ENCODE measurements around the gene SF3B6. TPM values are rescaled to one million over a fixed set of nuclear protein-coding genes. Genes with fewer than 3 reads are reported as not detected.

Gene SF3B6
- total and polyA plus RNA-seq, 2 experiments from 2014 or later = 88.5 to 238 TPM

DNA sequence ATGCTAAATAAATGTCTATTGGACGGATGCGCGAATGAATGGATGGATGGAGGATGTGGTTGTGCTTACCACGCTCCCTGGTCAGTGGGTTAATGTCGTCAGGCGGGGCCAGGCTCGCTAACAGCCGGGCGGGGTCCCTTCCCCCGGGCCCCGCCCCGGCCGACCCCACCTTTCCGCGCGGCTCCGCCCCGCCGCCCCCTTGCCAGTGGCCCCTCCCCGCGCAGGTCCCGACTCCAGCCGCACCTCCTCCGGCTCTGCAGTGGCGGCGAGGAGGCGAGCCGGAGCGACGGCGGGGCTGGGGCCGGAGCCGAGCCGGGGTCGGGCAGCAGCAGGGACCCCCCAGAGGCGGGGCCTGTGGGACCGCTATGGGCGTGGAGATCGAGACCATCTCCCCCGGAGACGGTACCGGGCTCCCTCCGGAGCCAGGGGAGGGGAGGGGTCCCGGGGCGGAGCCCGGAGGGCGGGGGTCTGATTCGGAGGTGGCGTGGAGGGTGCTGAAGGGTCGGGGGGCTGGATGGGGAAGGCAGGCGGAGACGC lies 26.6 kb downstream of the SF3B6 start, which contains the start of gene FKBP1B:
Gene FKBP1B, plus strand, starts transcription at position 257 of the 537 bp plus-strand sequence. Its CDS starts 109 bp downstream, at position 366.
- no peaks in the 10 kb centered on the region for H3K9me3 ChIP-seq (ENCODE audit: low read depth)
- peak within 1 kb of the TSS; percentile 77 for H3K4me3 ChIP-seq
- H3K27ac ChIP-seq = no peak within 1 kb of the TSS
- TF ChIP-seq, protein P1, sequence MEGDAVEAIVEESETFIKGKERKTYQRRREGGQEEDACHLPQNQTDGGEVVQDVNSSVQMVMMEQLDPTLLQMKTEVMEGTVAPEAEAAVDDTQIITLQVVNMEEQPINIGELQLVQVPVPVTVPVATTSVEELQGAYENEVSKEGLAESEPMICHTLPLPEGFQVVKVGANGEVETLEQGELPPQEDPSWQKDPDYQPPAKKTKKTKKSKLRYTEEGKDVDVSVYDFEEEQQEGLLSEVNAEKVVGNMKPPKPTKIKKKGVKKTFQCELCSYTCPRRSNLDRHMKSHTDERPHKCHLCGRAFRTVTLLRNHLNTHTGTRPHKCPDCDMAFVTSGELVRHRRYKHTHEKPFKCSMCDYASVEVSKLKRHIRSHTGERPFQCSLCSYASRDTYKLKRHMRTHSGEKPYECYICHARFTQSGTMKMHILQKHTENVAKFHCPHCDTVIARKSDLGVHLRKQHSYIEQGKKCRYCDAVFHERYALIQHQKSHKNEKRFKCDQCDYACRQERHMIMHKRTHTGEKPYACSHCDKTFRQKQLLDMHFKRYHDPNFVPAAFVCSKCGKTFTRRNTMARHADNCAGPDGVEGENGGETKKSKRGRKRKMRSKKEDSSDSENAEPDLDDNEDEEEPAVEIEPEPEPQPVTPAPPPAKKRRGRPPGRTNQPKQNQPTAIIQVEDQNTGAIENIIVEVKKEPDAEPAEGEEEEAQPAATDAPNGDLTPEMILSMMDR (IDR thresholded peaks at IDR 0.05; ENCODE audit: low read depth, low read length) = no peak
- H3K4me1 ChIP-seq (ENCODE audit: low read depth) = peaks cover 5% of the 10 kb centered on the region
- peak; percentile 60 to 84 for DNase-seq (ENCODE audit: low read depth in 1 of 2, low spot score in 1 of 2)
- H3K36me3 ChIP-seq = no peaks in the 10 kb centered on the region
- no peaks in the 10 kb centered on the region for H3K27me3 ChIP-seq

DNA sequence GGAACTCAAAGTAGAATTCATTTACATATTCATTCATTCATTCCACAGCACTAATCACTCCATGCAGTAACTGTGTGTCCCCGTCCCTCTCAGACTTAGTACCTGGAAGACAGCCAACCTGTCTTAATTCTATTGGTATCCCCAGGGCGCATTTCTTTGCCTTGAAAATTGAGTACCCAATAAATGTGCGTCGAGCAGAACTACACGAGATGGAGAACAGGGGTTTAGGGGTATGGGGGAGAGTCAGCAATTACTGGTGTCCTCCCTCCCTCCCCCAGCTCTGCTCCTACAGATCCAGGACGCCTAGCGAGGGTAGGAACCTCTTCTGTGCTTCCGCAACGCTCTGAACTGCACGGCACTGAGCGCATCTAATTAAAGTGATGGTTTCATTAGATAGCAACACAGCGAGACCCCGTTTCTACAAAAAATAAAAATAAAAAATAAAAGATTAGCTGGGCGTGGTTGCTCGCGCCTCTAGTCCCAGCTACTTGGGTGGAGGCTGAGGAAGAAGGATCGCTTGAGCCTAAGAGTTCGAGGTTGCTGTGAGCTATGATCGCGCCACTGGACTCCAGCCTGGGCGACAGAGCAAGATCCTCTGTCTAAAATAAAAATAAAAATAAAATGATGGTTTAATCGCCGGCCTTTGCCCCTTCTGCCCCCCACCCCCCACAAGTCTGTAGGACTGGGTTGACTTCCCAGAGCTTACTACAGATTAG lies 27.2 kb downstream of the SF3B6 start:
- H3K9me3 ChIP-seq (ENCODE audit: low read depth) = no peaks in the 10 kb centered on the region
- DNase-seq (ENCODE audit: low read depth in 1 of 2, low spot score in 1 of 2) = no peak
- peak overlapping the region; percentile 77 for H3K4me3 ChIP-seq
- H3K4me1 ChIP-seq (ENCODE audit: low read depth) = peaks cover 5% of the 10 kb centered on the region
- no peak overlapping the region for H3K27ac ChIP-seq
- H3K27me3 ChIP-seq = no peaks in the 10 kb centered on the region
- TF ChIP-seq, protein P1 (IDR thresholded peaks at IDR 0.05; ENCODE audit: low read depth, low read length) = no peak
- H3K36me3 ChIP-seq = no peaks in the 10 kb centered on the region

DNA sequence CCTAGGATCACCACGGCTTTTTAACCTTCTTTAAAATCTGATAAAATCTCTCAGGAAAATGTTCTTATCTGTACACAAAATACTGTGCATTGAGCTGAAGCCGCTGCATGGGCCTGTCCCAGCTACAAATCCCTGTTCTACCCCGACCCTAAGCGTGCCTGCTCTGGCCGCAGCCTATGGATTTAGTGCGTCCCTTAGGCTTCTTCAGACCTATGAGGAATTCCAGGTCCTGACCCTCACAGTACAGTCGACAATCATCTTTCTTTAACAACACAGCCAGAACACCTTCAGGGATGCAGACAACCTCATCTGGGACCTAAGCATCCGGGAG lies 28.5 kb downstream of the SF3B6 start:
- H3K9me3 ChIP-seq (ENCODE audit: low read depth) = no peaks in the 10 kb centered on the region
- TF ChIP-seq, protein P1 (IDR thresholded peaks at IDR 0.05; ENCODE audit: low read depth, low read length) = no peak
- no peaks in the 10 kb centered on the region for H3K36me3 ChIP-seq
- no peak for DNase-seq (ENCODE audit: low read depth in 1 of 2, low spot score in 1 of 2)
- no peak overlapping the region for H3K4me3 ChIP-seq
- H3K27me3 ChIP-seq = no peaks in the 10 kb centered on the region
- H3K27ac ChIP-seq = no peak overlapping the region
- H3K4me1 ChIP-seq (ENCODE audit: low read depth) = peaks cover 5% of the 10 kb centered on the region

DNA sequence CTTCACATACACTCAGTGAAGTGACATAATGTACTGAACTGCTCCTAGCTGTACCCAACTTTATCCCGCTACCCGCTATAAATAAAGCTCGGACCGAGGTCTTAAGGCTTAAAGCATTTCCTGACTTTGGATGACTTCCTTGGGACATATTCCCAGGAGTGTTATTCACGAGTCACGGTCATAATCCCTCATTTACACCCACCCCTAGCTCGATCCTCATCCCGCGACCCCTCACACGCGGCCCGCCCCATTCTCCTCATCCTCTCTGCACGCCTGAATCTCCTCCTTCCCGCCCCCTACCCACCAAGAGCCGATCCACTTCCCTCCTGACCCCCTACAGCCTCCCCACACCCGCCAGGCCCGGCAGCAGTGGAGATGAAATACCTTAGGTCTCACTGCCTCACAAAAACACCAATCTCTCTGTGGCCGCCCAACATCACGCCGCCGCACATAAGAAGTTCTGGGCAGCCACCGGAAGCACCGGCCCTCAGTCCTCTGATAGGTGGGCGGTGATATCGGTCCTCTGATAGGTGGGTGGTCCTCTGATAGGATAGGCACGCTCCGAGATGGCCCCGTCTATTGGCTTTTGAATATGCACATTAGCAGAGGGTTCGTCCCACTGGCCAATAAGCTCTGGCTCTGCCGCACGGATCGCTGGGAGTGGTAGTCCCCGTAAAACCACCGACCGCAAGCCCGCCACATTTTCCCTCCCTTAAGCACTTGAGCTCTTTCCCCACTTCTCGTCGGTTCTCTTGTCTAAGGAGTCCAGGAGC lies 29.0 kb downstream of the SF3B6 start, which contains the start of gene WDCP:
Gene WDCP, minus strand, starts transcription at position 462 of the 773 bp plus-strand sequence. CDS start 7,897 bp downstream, outside the sequence.
- H3K27me3 ChIP-seq = no peaks in the 10 kb centered on the region
- peak within 1 kb of the TSS; percentile 63 for H3K4me3 ChIP-seq
- peak within 1 kb of the TSS; percentile 85 for H3K27ac ChIP-seq

DNA sequence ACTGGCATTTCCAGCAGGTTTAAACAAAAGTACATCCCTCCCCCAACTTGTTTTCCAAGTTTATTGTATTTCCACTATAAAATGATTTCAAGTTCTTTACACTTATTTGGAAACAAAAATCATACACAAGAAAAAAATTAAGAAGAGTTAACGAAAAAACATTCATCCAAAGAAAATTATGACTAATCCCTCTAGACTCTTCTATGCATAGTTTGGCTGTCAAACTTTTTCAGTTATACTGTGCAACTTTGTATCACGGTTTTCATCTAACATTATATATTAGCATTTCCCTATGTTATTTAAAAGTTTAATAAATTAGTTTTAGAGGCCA lies 29.6 kb downstream of the SF3B6 start:
- Histone ChIP-seq H3K27me3 (no peaks in the 10 kb centered on the region), H3K9me3 (ENCODE audit: low read depth) (no peaks in the 10 kb centered on the region), H3K4me1 (ENCODE audit: low read depth) (peaks cover 5% of the 10 kb centered on the region), H3K27ac (peak overlapping the region; percentile 85), H3K36me3 (no peaks in the 10 kb centered on the region), H3K4me3 (peak overlapping the region; percentile 63)
- no peak for DNase-seq (ENCODE audit: low read depth in 1 of 2, low spot score in 1 of 2)
- TF ChIP-seq, protein P1 (IDR thresholded peaks at IDR 0.05; ENCODE audit: low read depth, low read length) = no peak

More for the DNA sequence above, 29.0 kb downstream of the SF3B6 start, which contains the start of gene WDCP:
- TF ChIP-seq, protein P1 (IDR thresholded peaks at IDR 0.05; ENCODE audit: low read depth, low read length) = no peak
- Histone ChIP-seq H3K36me3 (no peaks in the 10 kb centered on the region), H3K9me3 (ENCODE audit: low read depth) (no peaks in the 10 kb centered on the region), H3K4me1 (ENCODE audit: low read depth) (peaks cover 5% of the 10 kb centered on the region)
- DNase-seq (ENCODE audit: low read depth in 1 of 2, low spot score in 1 of 2) = peak; percentile 99
